Activated CD8-positive, alpha-beta T cell treated with anti-CD3 and anti-CD28 coated beads for 36 hours (primary cell): ENCODE data around the gene RBM17. TPM values are rescaled to one million over a fixed set of nuclear protein-coding genes. Genes with fewer than 3 reads are reported as not detected.
A peak's percentile ranks its signal among the peaks of the same experiment; 100 is the strongest.
"Not testable (repeated sequence)": the region's sequence is repeated elsewhere in the genome, so short reads cannot be mapped to it uniquely, and the experiment has no call there.

Experiments
- ATAC-seq: fragments of 200-7000 bp; cut with Tn5 transposase; one replicate; pipeline ENCODE4 v1.10.0; 2021; ENCODE audit warnings: mild to moderate bottlenecking, moderate library complexity
- CTCF ChIA-PET: fragments of 350-600 bp; sonication (Branson Sonifier 250); formaldehyde crosslinking; loops from one replicate; lab custom pipeline; 2021; ENCODE audit warnings: antibody characterized with exemption; lab: Charles Lee
- POLR2A ChIA-PET: fragments of 350-600 bp; sonication (Branson Sonifier 250); formaldehyde crosslinking; loops from one replicate; lab custom pipeline; 2021; ENCODE audit warnings: antibody characterized with exemption; lab: Charles Lee
- DNase-seq: peaks from one replicate; pipeline ENCODE4 v3.0.0-alpha.2; 2020
- H3K27ac Mint-ChIP-seq: one replicate; pipeline ENCODE4 v1.8.0; 2021; ENCODE audit warnings: mild to moderate bottlenecking, mixed read lengths
- H3K27me3 Mint-ChIP-seq: one replicate; pipeline ENCODE4 v1.8.0; 2021; ENCODE audit warnings: mixed read lengths
- H3K36me3 Mint-ChIP-seq: one replicate; pipeline ENCODE4 v1.8.0; 2021; ENCODE audit warnings: low read depth, mixed read lengths
- H3K4me1 Mint-ChIP-seq: one replicate; pipeline ENCODE4 v1.8.0; 2021; ENCODE audit warnings: low read depth, mixed read lengths
- H3K4me3 Mint-ChIP-seq: one replicate; pipeline ENCODE4 v1.8.0; 2021; ENCODE audit warnings: mild to moderate bottlenecking, moderate library complexity, mixed read lengths
- H3K9me3 Mint-ChIP-seq: one replicate; pipeline ENCODE4 v1.8.0; 2021; ENCODE audit warnings: mixed read lengths
- intact Hi-C: fragments of 100-400 bp; cut with micrococcal nuclease; formaldehyde crosslinking; loops from one replicate; pipeline ENCODE4 v1.10.0; 2022
- microRNA-seq: library from miRNA; unstranded; fragments of <30 nt; microRNA quantifications from one replicate; pipeline ENCODE4 v1.2.0, GENCODE V29; 2022; ENCODE audit warnings: borderline microRNAs expressed, borderline replicate concordance
- total RNA-seq, 2 experiments: library from RNA; stranded (reverse); gene quantifications; one replicate each; pipeline ENCODE4 v1.2.3, GENCODE V29; 2021
- TF ChIP-seq, protein P1 (sequence below): fragments of 200-600 bp; IDR thresholded peaks from one replicate; pipeline ENCODE4 v1.8.0; 2022; ENCODE audit warnings: antibody characterized with exemption, mild to moderate bottlenecking

The RBM17 gene
- total RNA-seq, 2 experiments from 2014 or later = 284 to 285 TPM

DNA sequence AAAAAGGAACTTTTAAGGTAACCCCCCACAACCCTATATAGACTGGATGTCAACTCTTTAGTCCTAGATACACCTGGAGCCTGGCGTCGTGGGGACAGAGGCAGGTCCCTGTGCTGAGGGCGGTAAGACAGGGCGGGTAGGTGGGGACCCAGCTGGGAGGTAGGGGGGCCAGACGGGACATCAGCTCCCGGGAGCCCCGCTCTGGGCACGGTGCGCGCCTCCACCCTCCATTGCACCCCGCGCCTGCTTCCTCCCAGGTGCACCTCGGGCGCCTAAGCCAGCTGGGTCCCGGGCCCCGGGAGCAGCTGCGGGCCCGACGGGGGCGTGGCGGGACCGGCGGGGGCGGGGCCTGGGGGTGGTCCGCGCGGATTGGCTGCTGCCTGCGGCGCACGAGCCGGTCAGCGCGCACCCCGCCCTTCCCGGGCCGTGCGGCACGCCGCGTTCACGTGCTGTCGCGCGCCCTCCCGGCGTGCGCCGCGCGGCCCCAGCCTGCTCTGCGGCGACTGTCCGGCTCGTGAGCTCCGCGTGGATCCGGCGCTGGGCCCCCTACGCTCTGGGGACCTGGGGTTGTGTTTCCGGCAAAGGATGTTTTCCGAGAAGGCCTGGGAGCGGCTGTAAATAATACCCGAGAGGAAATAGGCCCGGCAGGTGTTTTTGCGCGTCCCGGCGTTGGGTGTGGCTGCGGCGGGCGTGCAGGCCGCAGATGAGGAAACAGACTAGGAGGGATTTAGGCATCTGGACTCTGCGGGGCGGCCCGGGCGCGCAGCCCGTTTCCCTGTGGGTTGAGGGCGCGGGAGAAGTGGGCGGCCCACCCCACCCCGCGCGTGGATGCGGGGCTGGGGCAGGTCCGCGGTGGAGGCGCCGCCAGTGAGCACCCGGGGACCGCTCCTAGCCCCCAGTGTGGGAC lies 74.8 kb downstream of the RBM17 start:
- peaks cover 25% of the 10 kb centered on the region for H3K36me3 Mint-ChIP-seq
- ChIA-PET CTCF (interaction anchor here (0.6 to 3.6 kb wide), 11 partner anchors 9 to 238 kb away, joined by 3 to 33 read pairs (median 5); partner anchors contain the start of gene PFKFB3), POLR2A (interaction anchor here (0.7 to 2.1 kb wide), 20 partner anchors 9 to 187 kb away, joined by 3 to 10 read pairs (median 4); partner anchors contain the start of genes IL2RA and PFKFB3)
- peaks cover 57% of the 10 kb centered on the region for H3K4me1 Mint-ChIP-seq
- H3K27me3 Mint-ChIP-seq = no peaks in the 10 kb centered on the region
- no peaks in the 10 kb centered on the region for H3K9me3 Mint-ChIP-seq
- H3K4me3 Mint-ChIP-seq = peak overlapping the region; percentile 93
- peak; percentile 97 for ATAC-seq
- DNase-seq = peak; percentile 90
- H3K27ac Mint-ChIP-seq = peak overlapping the region; percentile 93
- TF ChIP-seq, protein P1, sequence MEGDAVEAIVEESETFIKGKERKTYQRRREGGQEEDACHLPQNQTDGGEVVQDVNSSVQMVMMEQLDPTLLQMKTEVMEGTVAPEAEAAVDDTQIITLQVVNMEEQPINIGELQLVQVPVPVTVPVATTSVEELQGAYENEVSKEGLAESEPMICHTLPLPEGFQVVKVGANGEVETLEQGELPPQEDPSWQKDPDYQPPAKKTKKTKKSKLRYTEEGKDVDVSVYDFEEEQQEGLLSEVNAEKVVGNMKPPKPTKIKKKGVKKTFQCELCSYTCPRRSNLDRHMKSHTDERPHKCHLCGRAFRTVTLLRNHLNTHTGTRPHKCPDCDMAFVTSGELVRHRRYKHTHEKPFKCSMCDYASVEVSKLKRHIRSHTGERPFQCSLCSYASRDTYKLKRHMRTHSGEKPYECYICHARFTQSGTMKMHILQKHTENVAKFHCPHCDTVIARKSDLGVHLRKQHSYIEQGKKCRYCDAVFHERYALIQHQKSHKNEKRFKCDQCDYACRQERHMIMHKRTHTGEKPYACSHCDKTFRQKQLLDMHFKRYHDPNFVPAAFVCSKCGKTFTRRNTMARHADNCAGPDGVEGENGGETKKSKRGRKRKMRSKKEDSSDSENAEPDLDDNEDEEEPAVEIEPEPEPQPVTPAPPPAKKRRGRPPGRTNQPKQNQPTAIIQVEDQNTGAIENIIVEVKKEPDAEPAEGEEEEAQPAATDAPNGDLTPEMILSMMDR = no peak
- intact Hi-C loops = no loop called here

DNA sequence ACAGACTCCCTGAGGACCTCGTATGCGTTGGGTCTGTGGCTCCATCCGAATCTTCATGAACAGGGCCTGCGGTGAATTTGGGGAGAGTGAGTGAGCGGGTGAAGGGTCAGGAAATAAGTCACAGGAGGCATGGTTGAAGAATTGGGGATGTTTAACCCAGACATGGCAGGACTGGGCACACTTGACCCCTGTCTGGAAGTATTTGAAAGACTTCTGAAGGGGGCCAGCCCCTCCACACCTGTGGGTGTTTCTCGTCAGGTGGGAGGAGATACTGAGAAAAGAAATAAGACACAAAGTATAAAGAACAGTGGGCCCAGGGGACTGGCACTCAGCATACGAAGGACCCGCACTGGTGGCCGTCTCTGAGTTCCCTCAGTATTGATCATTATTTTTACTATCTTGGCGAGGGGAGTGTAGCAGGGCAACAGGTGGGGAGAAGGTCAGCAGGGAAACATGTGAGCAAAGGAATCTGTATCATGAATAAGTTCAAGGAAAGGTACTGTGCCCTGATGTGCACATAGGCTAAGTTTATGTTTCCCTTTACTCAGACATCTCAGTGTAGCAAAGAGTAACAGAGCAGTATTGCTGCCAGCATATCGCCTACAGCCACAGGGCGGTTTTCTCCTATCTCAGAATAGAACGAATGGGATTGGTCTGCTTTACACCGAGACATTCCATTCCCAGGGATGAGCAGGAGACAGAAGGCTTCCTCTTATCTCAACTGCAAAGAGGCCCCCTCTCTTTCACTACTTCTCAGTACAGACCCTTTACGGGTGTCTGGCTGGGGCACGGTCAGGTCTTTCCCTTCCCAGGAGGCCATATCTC lies 75.6 kb downstream of the RBM17 start:
- intact Hi-C loops = no loop called here
- H3K27ac Mint-ChIP-seq = peak overlapping the region; percentile 93

DNA sequence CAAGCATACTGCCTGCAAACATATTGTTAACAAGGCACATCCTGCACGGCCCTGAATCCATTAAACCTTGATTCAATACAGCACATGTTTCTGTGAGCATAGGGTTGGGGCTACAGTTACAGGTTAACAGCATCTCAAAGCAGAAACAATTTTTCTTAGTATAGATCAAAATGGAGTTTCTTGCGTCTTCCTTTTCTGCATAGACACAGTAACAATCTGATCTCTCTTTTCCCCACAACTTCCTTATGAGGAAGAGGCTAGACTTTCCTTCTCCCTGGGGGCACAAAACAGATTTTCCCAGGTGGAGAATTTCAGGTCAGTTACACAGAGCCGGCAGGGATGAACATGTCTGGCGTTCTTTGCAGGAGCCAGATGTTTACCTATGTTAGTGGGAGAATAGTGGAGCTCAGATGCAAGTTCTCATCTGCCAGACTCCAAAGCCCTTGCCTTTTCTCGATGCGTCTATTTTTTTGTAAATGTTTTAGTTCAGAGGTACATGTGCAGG lies 76.4 kb downstream of the RBM17 start:
- TF ChIP-seq, protein P1 = no peak
- peaks cover 22% of the 10 kb centered on the region for H3K36me3 Mint-ChIP-seq
- H3K27ac Mint-ChIP-seq = peak overlapping the region; percentile 93
- CTCF ChIA-PET = interaction anchor here (1.1 to 1.2 kb wide), 2 partner anchors 9 to 14 kb away, joined by 5 read pairs; no protein-coding TSS in a partner anchor
- peaks cover 71% of the 10 kb centered on the region for H3K4me1 Mint-ChIP-seq
- intact Hi-C loops = no loop called here
- H3K9me3 Mint-ChIP-seq = no peaks in the 10 kb centered on the region
- POLR2A ChIA-PET = interaction anchor here (1.6 to 1.9 kb wide), 2 partner anchors 14 to 30 kb away, joined by 5 read pairs; no protein-coding TSS in a partner anchor
- DNase-seq (no peak), ATAC-seq (no peak)
- peak overlapping the region; percentile 93 for H3K4me3 Mint-ChIP-seq
- no peaks in the 10 kb centered on the region for H3K27me3 Mint-ChIP-seq

More for the DNA sequence above, 75.6 kb downstream of the RBM17 start:
- CTCF ChIA-PET = interaction anchor here (1.6 to 2.5 kb wide), 2 partner anchors 23 to 238 kb away, joined by 5 to 13 read pairs; no protein-coding TSS in a partner anchor
- DNase-seq (no peak), ATAC-seq (no peak)
- TF ChIP-seq, protein P1 = no peak
- Mint-ChIP-seq H3K9me3 (no peaks in the 10 kb centered on the region), H3K36me3 (peaks cover 22% of the 10 kb centered on the region), H3K4me3 (peak overlapping the region; percentile 93), H3K27me3 (no peaks in the 10 kb centered on the region), H3K4me1 (peaks cover 66% of the 10 kb centered on the region)
- POLR2A ChIA-PET = interaction anchor here (0.7 to 2.1 kb wide), 11 partner anchors 8 to 188 kb away, joined by 3 to 10 read pairs (median 5); partner anchors contain the start of genes IL2RA and PFKFB3

DNA sequence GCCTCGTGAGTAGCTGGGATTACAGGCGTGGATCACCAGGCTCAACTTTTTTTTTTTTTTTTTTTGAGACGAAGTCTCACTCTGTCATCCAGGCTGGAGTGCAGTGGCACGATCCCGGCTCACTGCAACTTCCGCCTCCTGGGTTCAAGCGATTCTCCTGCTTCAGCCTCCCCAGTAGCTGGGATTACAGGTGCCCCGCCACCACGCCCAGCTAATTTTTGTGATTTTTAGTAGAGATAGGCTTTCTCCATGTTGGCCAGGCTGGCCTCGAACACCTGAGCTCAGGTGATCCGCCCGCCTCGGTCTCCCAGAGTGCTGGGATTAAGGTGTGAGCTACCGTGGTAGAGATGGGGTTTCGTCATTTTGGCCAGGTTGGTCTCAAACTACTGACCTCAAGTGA lies 77.1 kb downstream of the RBM17 start:
- peaks cover 26% of the 10 kb centered on the region for H3K36me3 Mint-ChIP-seq
- H3K9me3 Mint-ChIP-seq, DNase-seq, intact Hi-C loops, ATAC-seq, H3K27me3 Mint-ChIP-seq: not testable (repeated sequence)
- ChIA-PET POLR2A (interaction anchor here (1.4 to 1.9 kb wide), 3 partner anchors 15 to 30 kb away, joined by 5 read pairs; no protein-coding TSS in a partner anchor), CTCF (interaction anchor here (1.1 to 1.8 kb wide), 3 partner anchors 9 to 36 kb away, joined by 5 to 6 read pairs (median 5); partner anchors contain the start of gene PFKFB3)
- H3K27ac Mint-ChIP-seq = peak overlapping the region; percentile 93
- H3K4me1 Mint-ChIP-seq = peaks cover 76% of the 10 kb centered on the region
- peak overlapping the region; percentile 93 for H3K4me3 Mint-ChIP-seq

Small RNAs within 50 kb of the gene (microRNA-seq; reads per million reads assigned to microRNA genes)
- gene MIR3155A (not detected), gene MIR3155B (not detected)

Other genes starting within 250 kb of the RBM17 start
- 1 to 10 TPM; 7.5 to 7.8 TPM for gene ANKRD16, start 199.1 kb upstream of the RBM17 start, total RNA-seq
- gene FBH1, start 198.8 kb upstream of the RBM17 start, total RNA-seq = 10 to 100 TPM; 47.2 to 51.3 TPM
- gene IL15RA, start 111.5 kb upstream of the RBM17 start, total RNA-seq = 10 to 100 TPM; 23.5 to 25.1 TPM
- 100 to 1,000 TPM; 868 to 874 TPM for gene IL2RA, start 26.7 kb upstream of the RBM17 start, total RNA-seq
- 100 to 1,000 TPM; 107 to 117 TPM for gene PFKFB3, start 113.9 kb downstream of the RBM17 start, total RNA-seq